HepG2 (cell line): ENCODE measurements around the gene NIP7.

Experiments used
- ATAD3A ChIP-seq: sonication (generic); formaldehyde crosslinking; IDR thresholded peaks from 2 replicates; pipeline ENCODE4 v1.4.0; 2020; ENCODE audit warnings: missing genetic modification reagents
- BRCA1 ChIP-seq: sonication (generic); formaldehyde crosslinking; IDR thresholded peaks from 2 replicates; pipeline ENCODE4 v1.4.0; 2020; ENCODE audit warnings: missing genetic modification reagents
- CBX5 ChIP-seq: sonication (generic); formaldehyde crosslinking; IDR thresholded peaks from 2 replicates; pipeline ENCODE4 v1.4.0; 2020; ENCODE audit warnings: missing genetic modification reagents, borderline replicate concordance
- CTCF ChIP-seq: sonication (generic); formaldehyde crosslinking; IDR thresholded peaks from 2 replicates; pipeline ENCODE4 v1.5.0; 2020; ENCODE audit warnings: mild to moderate bottlenecking, missing genetic modification reagents, moderate library complexity
- KDM5B ChIP-seq: sonication (generic); formaldehyde crosslinking; IDR thresholded peaks from 2 replicates; pipeline ENCODE4 v1.4.0; 2020; ENCODE audit warnings: missing genetic modification reagents, mild to moderate bottlenecking, borderline replicate concordance
- MEF2D ChIP-seq: sonication (generic); formaldehyde crosslinking; IDR thresholded peaks from 2 replicates; pipeline ENCODE4 v1.5.1; 2020; ENCODE audit warnings: mild to moderate bottlenecking, missing genetic modification reagents
- PBX3 ChIP-seq: sonication (generic); formaldehyde crosslinking; IDR thresholded peaks from 2 replicates; pipeline ENCODE4 v1.8.1; 2023; ENCODE audit warnings: missing genetic modification reagents, inconsistent platforms, borderline replicate concordance
- POLR2A ChIP-seq, 2 experiments: IDR thresholded peaks; 2 replicates each; pipeline ENCODE4 v1.6.1; 2011; ENCODE audit warnings: low read depth in 2 of 2, low read length in 2 of 2, mild to moderate bottlenecking in 1 of 2, moderate library complexity in 1 of 2; ENCODE audit not compliant: insufficient read depth in 1 of 2
- SRSF1 ChIP-seq: fragments of 200-400 bp; formaldehyde crosslinking; optimal IDR thresholded peaks from 2 replicates; pipeline ENCODE3; 2017; ENCODE audit warnings: mild to moderate bottlenecking, low read depth, low read length, moderate library complexity
- U2AF2 ChIP-seq: fragments of 200-400 bp; formaldehyde crosslinking; IDR thresholded peaks from 2 replicates; pipeline ENCODE4 v1.6.1; 2017; ENCODE audit warnings: low read depth, mild to moderate bottlenecking, low read length
- ZNF782 ChIP-seq: sonication (generic); formaldehyde crosslinking; IDR thresholded peaks from 2 replicates; pipeline ENCODE4 v1.4.0; 2020; ENCODE audit warnings: missing genetic modification reagents, mild to moderate bottlenecking, borderline replicate concordance
- TF ChIP-seq, protein P1 (sequence below): sonication (generic); formaldehyde crosslinking; IDR thresholded peaks from 2 replicates; pipeline ENCODE4 v1.4.0; 2020; ENCODE audit warnings: missing genetic modification reagents, mild to moderate bottlenecking, borderline replicate concordance

DNA sequence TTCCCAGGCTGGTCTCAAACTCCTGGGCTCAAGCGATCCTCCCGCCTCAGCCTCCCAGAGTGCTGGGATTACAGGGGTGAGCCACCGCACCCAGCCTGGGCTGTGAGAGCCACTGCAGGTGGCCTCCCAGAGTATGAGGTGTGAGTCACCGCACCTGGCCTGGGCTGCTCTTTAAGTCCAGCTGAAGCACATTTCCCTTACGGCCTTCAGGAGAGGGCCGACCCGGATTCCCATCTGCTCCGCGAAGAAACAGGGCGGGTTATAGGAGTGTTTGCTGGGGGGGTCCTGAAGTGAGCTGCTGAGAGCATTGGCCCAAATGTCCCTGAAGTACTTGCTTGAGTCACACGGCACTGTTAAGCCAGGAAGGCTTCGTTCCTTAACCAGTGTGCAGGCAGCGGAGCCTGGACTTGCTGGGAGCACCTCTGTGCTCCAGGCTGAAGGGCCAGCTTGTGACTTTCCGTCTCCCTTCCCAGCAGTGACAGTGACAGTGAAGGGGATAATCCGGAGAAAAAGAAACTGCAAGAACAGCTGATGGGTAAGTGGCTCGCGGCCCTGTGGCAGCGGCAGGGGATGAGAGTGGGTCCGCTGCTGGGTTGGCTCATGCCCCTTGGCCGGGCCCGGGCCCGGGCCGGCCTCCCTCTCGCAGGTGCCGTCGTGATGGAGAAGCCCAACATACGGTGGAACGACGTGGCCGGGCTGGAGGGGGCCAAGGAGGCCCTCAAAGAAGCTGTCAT lies 21.2 kb upstream of the NIP7 start:
- TF ChIP-seq, protein P1, sequence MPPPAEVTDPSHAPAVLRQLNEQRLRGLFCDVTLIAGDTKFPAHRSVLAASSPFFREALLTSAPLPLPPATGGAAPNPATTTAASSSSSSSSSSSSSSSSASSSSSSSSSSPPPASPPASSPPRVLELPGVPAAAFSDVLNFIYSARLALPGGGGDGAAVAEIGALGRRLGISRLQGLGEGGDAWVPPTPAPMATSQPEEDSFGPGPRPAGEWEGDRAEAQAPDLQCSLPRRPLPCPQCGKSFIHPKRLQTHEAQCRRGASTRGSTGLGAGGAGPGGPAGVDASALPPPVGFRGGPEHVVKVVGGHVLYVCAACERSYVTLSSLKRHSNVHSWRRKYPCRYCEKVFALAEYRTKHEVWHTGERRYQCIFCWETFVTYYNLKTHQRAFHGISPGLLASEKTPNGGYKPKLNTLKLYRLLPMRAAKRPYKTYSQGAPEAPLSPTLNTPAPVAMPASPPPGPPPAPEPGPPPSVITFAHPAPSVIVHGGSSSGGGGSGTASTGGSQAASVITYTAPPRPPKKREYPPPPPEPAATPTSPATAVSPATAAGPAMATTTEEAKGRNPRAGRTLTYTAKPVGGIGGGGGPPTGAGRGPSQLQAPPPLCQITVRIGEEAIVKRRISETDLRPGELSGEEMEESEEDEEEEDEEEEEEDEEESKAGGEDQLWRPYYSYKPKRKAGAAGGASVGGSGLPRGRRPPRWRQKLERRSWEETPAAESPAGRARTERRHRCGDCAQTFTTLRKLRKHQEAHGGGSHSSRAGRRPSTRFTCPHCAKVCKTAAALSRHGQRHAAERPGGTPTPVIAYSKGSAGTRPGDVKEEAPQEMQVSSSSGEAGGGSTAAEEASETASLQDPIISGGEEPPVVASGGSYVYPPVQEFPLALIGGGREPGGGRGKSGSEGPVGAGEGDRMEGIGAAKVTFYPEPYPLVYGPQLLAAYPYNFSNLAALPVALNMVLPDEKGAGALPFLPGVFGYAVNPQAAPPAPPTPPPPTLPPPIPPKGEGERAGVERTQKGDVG (CRISPR knock-in tag) = no peak
- TF ChIP-seq PBX3 (no peak), SRSF1 (no peak), CTCF (CRISPR knock-in tag) (no peak), MEF2D (CRISPR knock-in tag) (no peak), BRCA1 (CRISPR knock-in tag) (no peak), CBX5 (CRISPR knock-in tag) (no peak), ZNF782 (CRISPR knock-in tag) (no peak), KDM5B (no peak), U2AF2 (no peak), ATAD3A (no peak), POLR2A (IDR thresholded peaks at IDR 0.05; ENCODE audit: insufficient read depth in 1 of 2, low read depth in 2 of 2, low read length in 2 of 2) (0 out of 4 replicates have a peak, but pooled peaks of 1 of the 2 experiments have one; percentile 30)
